Nucleus accumbens (tissue), 56 donors: ENCODE data around the gene MAP3K7CL.

ENCODE experiments used
- DNase-seq, 56 donors: peaks; one replicate each; lab custom pipeline; 2025; lab: John Stamatoyannopoulos, UW

Gene MAP3K7CL

DNA sequence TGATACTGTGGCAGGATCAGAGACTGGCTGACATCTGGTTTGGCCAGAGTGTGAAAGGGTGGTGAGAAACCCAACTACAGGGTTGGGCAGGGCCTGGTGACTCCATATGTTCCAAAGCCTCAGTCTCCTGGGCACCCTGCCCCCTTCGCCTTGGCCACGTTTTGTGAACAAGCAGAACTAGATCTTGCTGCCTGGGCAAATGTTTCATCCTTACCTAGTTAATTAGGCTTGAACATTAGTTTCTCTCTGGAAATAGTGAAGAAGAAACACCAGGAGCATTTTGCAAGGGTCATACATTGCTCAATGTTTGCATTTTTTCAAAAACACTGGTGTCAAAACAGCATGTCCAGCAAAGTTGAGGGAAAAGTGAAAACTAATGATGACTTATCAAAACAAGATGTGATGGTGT, 60.5 kb downstream of the MAP3K7CL start:
- no peak for DNase-seq

DNA sequence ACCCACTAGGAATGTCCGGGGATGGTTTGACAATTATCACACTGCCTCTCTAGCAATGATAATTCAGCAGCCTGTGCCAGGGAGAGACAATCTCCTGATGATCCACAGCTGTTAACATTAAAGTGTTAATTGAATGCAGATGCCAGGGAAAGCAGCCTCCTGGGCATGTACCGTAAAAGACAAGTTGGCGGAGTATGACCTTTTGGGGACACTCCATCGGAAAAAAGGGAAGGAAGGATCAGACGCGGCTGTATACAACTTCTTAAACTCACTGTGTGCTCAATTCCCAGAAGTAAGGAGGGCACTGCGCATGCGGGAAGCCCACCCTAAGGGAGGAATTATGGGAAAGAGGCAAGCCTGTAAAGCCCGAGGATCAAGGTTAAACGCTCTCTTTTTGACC, 62.6 kb downstream of the MAP3K7CL start:
- DNase-seq: no peak

DNA sequence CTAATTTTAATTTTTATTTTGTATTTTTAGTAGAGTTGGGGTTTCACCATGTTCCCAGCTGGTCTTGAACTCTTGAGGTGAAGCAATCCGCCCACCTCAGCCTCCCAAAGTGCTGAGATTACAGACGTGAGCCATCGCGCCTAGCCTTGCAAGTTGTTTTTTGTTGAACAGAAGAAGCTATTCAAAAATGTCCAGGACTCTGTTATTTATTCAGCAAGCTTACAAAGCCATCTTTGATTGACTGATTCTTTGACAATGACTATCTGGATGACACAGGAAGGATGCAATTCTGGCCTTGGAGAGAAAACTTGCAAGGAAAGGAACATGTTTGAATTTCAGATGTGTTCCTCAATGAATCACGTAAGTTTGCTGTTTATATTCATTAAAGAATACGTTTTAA, 63.5 kb downstream of the MAP3K7CL start:
- no peak for DNase-seq

GRCh38 chr21:29194342-29194741, 63.9 kb downstream of the MAP3K7CL start:
- DNase-seq: no peak

- DNase-seq: no peak
These were observed 64.4 kb downstream of the MAP3K7CL start for GRCh38 chr21:29194847-29195246.

DNA sequence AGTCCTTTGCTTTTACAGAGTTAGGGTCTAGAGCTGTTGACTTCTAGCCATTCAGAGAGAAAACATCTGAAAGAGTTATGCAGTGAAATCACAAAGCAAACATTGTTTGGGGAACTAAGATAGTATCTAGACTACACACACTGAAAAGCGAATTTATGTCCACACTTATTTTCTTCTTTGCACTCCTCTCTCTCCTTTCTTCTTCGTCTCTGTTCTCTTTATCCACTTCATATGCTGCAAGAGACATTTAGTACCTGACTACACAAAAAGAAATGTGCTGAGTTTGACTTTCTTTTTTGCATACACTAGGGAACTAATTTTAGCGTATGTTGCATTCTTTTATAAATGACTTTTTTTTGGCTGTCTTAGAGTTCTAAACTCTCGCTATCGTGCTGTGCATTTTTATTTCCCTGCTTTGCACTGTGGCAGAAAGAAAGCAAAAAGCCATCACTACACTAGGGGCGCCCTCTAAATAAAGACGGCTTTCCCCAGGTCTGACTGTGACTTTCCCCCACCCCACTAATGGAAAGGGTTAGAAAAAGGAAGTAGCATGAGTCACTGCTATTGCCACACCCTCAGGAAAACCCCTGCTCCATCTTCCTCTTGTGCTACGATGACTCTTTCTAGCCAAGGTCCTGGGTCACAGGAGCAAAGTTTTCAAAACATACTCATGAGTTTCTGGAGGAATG, 65.7 kb downstream of the MAP3K7CL start:
- DNase-seq: peak in 6 of 56 donors; percentile 1 to 17 (median 5)

GRCh38 chr21:29196670-29197191, 66.3 kb downstream of the MAP3K7CL start:
- DNase-seq: no peak

DNA sequence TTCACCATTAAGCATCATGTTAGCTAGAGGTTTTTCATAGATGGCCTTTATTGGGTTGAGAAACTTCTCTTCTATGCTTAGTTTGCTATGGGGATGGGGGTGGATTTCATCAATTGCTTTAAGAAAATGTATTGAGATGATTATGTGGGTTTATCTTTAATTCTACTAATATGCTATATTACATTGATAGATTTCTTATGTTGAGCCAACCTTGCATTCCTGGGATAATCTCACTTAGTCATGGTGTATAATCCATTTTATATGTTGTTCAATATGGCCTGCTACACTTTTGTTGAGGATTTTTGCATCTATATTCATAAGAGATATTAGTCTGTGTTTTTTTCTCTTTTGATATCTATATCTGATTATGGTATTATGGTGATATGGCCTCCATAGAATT, 70.7 kb downstream of the MAP3K7CL start:
- DNase-seq: no peak

GRCh38 chr21:29205009-29205408, 74.6 kb downstream of the MAP3K7CL start:
- DNase-seq: no peak

DNA sequence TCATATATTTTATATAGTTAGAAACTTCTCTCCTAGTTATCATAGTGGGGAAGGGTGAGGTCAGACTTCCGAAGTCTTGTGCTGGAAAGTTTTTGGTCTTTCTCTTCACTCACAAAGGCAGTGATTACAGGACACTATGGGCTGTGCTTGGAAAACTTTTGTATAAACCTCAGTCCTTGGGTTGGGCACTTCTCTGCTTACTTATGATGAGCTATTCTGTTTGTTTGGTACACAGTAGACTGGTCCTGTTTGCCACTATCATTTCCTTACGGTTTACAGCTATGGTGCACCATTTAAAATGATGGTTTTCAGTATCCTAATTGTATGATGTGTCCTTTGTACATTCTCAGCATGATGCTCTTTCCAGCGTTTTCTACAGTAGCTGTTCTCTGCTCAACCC, 75.5 kb downstream of the MAP3K7CL start:
- no peak for DNase-seq

DNA sequence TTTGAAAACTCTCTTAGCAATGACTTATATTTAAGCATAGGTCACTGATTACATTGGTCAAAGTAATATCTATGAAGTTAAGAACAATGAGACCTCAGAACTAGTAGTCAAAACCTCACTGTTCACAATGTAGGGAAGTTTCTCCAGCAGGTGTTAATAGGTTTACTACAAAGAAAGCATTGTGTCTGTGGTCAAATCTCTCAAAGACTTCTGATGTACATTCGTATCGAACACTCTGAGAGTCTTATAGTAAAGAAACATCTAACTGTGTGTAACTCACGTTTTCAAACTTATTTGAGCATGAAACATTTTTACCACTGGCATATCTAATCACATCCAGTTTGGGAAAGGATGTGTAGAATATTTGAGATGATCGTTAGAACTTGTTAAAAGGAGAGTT, 76.0 kb downstream of the MAP3K7CL start:
- no peak for DNase-seq

- DNase-seq: no peak
These were observed 76.8 kb downstream of the MAP3K7CL start for GRCh38 chr21:29207201-29207600.

DNA sequence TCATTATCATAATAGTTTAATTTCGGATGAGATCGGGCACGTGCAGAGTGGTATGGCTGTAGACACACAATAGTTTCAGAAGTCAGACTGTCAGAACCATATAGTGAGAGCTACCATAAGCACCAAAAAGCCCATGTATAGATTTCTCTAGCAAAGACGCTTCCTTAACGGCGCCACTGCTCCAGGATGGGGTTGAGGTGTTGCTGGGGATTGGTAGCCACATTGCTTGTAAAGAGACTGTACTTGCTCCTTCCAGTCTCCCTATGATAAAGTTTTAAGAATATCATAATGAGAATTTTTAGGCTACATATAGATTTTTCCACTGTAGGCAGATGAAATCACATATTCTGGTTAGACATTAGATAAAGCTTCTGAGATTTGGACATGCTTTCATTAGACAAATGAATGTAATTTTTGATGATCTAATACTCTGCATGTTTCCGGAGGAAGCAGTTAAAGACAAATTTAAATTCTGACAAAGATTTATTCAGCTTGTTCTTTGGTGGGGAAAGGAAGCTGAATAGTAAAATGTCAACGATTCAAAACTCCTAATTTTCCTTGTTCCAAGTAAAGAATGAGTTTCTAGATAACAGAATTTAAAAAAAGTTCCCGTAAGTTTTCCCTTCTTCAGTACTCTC, 77.7 kb downstream of the MAP3K7CL start:
- no peak for DNase-seq

DNA sequence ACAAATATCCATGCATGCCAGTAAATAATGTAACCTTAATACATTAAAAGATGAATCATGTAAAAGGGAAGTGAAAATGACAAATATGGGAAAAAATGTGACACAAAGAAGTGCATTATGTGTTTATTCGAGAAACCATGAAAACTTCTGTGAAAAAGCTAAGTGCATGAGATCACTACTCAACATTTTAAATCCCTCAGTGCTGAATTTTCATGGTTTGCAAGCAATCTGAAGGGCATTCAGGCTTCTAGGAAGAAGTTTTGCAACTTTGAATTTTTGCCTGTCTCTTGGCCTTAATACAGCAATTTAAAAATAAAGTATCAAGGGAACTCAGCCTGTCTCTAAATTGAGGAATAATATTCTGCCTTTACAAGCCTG, 78.2 kb downstream of the MAP3K7CL start:
- DNase-seq: no peak

DNA sequence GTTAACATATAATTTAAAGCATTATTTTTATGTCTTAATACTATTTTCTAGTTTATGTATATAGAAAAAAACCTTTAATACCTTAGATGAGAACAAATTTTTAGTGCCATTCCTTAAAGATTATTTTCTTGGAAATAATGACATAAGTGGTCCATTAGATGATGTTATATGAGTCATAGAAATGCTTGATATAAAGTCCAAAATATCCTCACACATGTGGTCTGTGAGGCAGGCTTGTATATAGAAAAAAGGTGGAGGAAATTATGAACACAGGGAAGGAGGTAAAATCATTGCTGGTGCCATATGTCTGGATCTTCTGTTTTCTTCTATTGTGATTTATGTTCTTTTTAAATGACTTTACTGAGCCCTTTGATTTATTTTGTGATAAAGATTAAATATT, 79.3 kb downstream of the MAP3K7CL start:
- no peak for DNase-seq

- no peak for DNase-seq
These were observed 80.8 kb downstream of the MAP3K7CL start for GRCh38 chr21:29211205-29211604.

- no peak for DNase-seq
These were observed 82.0 kb downstream of the MAP3K7CL start for GRCh38 chr21:29212446-29212845.

DNA sequence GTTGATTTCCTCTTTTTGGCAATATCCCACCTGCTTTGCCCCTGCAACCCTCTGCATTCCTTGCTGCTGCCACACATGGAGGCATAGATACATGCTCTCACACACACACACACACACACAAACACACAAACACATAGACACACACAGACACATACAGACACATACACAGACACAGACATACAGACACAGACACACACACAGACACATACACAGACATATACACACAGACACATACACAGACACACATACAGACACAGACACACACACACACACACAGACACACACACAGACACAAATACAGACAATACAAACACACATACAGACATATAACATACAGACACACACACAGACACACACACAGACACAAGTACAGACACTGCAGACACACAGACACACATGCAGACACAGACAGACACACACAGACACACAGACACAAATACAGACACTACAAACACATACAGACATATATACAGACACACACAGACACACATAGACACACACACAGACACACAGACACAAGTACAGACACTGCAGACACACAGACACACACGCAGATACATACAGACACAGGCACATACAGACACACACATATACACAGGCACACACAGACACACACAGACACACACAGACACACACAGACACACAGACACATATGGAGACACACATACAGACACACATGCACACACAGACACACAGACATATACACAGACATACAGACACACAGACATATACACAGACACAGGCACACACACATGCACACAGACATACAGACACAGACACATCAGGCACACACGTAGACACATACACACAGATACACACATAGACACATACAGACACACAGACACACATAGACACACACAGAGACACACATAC, 83.3 kb downstream of the MAP3K7CL start:
- DNase-seq: no peak

DNA sequence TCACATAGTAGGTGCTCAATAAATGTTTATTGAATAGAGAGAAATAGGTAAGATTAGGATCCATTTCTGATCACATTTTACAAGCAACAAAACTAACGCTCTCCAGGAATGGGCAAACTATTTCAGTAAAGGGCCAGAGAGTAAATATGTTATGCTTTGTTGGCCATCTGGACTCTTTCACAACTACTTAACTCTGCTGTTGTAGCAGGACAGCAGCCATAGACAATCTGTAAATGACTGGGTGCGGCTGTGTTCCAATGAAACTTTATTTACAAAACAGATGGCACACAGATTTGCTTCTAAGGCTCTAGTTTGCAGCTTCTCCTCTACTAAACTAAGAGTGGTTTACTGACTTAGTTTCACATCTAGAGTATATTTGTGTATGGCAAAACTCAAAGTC, 85.3 kb downstream of the MAP3K7CL start:
- DNase-seq: no peak

GRCh38 chr21:29217818-29218291, 87.4 kb downstream of the MAP3K7CL start:
- no peak for DNase-seq

GRCh38 chr21:29218749-29219148, 88.3 kb downstream of the MAP3K7CL start:
- no peak for DNase-seq
